Activated B cell treated with CpG ODN at 0.5 μM for 24 hours (primary cell): Measurements from ENCODE around the gene ZBTB16. TPM values are rescaled to one million over a fixed set of nuclear protein-coding genes. Genes with fewer than 3 reads are reported as not detected.

Experiments used
- ATAC-seq: fragments of 200-7000 bp; cut with Tn5 transposase; one replicate; pipeline ENCODE4 v1.10.0; 2021; ENCODE audit warnings: low read depth, mild to moderate bottlenecking, moderate library complexity
- CTCF ChIA-PET: fragments of 350-600 bp; sonication (Branson Sonifier 250); formaldehyde crosslinking; loops from one replicate; lab custom pipeline; 2021; ENCODE audit warnings: antibody characterized with exemption; lab: Charles Lee
- POLR2A ChIA-PET: fragments of 350-600 bp; sonication (Branson Sonifier 250); formaldehyde crosslinking; loops from one replicate; lab custom pipeline; 2021; ENCODE audit warnings: antibody characterized with exemption; lab: Charles Lee
- DNase-seq: peaks from one replicate; pipeline ENCODE4 v3.0.0; 2022
- H3K27ac Mint-ChIP-seq: one replicate; pipeline ENCODE4 v1.8.0; 2020; ENCODE audit warnings: mixed read lengths
- H3K27me3 Mint-ChIP-seq: one replicate; pipeline ENCODE4 v1.8.0; 2021; ENCODE audit warnings: mixed read lengths
- H3K36me3 Mint-ChIP-seq: one replicate; pipeline ENCODE4 v1.8.0; 2021; ENCODE audit warnings: low read depth, mixed read lengths
- H3K4me1 Mint-ChIP-seq: one replicate; pipeline ENCODE4 v1.8.0; 2021; ENCODE audit warnings: mixed read lengths
- H3K4me3 Mint-ChIP-seq: one replicate; pipeline ENCODE4 v1.8.0; 2020; ENCODE audit warnings: mild to moderate bottlenecking, mixed read lengths
- H3K9me3 Mint-ChIP-seq: one replicate; pipeline ENCODE4 v1.8.0; 2020; ENCODE audit warnings: mixed read lengths
- intact Hi-C: fragments of 100-400 bp; cut with micrococcal nuclease; formaldehyde crosslinking; loops from one replicate; pipeline ENCODE4 v1.15.1; 2024
- total RNA-seq: library from RNA; stranded (reverse); gene quantifications from 2 replicates; pipeline ENCODE4 v1.2.3, GENCODE V29; 2022
- TF ChIP-seq, protein P1 (sequence below): fragments of 200-600 bp; IDR thresholded peaks from one replicate; pipeline ENCODE4 v1.8.0; 2022; ENCODE audit warnings: antibody characterized with exemption, mild to moderate bottlenecking

The ZBTB16 gene
- total RNA-seq, 1 donor from 2014 or later, result 2.5 TPM

DNA sequence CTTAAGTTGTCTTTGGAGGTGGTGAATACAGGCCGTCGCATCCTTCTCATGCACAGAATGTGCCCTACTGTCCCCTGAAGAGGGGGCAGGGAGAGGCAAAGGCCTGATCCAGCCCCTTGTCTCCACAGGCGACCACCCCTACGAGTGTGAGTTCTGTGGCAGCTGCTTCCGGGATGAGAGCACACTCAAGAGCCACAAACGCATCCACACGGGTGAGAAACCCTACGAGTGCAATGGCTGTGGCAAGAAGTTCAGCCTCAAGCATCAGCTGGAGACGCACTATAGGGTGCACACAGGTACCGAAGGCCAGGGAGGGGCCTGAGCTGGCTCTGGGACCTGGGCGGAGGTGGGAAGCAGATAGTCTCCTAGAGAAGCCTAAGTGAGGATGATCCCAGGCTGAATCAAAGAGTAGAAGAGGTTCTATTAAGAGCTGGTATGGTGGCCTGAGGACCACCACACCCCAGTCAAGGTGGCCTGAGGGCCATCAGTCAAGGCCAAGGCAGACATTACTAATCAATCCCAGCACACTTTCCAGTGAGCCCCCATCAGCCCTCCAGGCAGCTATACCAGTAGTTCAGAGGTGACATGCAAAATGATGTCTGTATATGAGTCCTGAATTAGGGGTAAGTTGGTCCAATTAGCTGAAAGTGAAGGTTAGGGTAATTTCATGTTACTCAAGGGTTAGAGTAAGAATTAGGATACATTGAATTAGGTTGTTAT lies 187.7 kb downstream of the ZBTB16 start:
- ChIA-PET POLR2A (no interaction called here), CTCF (no interaction called here)
- Mint-ChIP-seq H3K27me3 (peaks cover 2% of the 10 kb centered on the region), H3K4me3 (no peak overlapping the region), H3K9me3 (no peaks in the 10 kb centered on the region), H3K27ac (no peak overlapping the region), H3K36me3 (peaks cover 4% of the 10 kb centered on the region), H3K4me1 (peaks cover 7% of the 10 kb centered on the region)
- TF ChIP-seq, protein P1, sequence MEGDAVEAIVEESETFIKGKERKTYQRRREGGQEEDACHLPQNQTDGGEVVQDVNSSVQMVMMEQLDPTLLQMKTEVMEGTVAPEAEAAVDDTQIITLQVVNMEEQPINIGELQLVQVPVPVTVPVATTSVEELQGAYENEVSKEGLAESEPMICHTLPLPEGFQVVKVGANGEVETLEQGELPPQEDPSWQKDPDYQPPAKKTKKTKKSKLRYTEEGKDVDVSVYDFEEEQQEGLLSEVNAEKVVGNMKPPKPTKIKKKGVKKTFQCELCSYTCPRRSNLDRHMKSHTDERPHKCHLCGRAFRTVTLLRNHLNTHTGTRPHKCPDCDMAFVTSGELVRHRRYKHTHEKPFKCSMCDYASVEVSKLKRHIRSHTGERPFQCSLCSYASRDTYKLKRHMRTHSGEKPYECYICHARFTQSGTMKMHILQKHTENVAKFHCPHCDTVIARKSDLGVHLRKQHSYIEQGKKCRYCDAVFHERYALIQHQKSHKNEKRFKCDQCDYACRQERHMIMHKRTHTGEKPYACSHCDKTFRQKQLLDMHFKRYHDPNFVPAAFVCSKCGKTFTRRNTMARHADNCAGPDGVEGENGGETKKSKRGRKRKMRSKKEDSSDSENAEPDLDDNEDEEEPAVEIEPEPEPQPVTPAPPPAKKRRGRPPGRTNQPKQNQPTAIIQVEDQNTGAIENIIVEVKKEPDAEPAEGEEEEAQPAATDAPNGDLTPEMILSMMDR, result no peak
- ATAC-seq, result no peak
- no peak for DNase-seq
- intact Hi-C loops, result no loop called here

DNA sequence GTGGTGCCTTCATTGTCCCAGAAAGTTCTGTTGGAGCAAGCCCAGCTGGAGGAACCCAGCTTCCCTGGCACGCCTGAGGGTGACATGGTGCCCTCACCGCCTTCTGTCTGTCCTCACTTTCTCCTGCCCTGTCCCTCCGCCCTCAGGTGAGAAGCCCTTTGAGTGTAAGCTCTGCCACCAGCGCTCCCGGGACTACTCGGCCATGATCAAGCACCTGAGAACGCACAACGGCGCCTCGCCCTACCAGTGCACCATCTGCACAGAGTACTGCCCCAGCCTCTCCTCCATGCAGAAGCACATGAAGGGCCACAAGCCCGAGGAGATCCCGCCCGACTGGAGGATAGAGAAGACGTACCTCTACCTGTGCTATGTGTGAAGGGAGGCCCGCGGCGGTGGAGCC lies 190.7 kb downstream of the ZBTB16 start:
- no peak for DNase-seq
- H3K4me3 Mint-ChIP-seq, result no peak overlapping the region
- TF ChIP-seq, protein P1, result no peak
- intact Hi-C loops, result no loop called here
- H3K27me3 Mint-ChIP-seq, result peaks cover 2% of the 10 kb centered on the region
- ChIA-PET POLR2A (no interaction called here), CTCF (no interaction called here)
- peaks cover 7% of the 10 kb centered on the region for H3K4me1 Mint-ChIP-seq
- H3K27ac Mint-ChIP-seq, result no peak overlapping the region
- no peaks in the 10 kb centered on the region for H3K9me3 Mint-ChIP-seq
- no peak for ATAC-seq
- peaks cover 4% of the 10 kb centered on the region for H3K36me3 Mint-ChIP-seq

DNA sequence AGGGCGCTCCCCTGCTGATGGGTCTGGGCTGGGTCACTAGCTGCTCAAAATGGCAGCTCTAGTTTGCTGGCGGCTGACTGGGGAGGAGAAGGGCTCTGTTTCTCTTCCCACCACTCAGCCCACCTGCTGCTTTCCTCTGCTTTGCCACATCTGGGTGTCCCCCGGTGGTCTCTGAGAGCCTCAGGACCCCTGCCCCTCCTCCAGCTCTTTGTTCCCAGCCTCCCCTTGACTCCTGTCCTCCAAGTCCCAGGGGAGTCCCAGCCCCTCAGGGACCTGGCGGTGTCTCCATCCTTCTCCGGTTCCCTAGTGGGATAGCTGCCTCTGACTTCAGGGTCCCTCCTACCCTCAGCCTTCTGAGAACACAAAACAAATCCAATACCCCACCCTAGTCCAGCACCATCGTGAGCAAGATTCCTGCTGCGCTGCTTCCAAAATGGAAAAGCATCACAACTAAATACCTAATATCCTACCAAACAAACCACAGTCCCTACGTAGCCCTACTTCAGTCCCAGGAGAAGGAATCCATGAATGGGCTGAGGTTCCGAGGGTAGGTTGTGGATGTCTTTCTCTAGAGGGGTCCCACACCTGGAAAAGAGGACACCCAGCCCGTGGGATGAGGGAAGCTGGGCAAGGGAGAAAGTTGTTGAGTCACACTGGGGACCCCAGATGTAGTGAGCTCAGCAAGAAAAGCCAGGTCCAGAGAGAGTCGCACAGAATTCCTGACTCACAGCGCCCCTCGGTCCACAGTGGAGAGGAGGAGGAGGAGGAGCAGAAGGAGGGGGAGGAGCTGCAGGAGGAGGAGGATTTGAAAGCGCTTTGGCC lies 191.7 kb downstream of the ZBTB16 start:
- TF ChIP-seq, protein P1, result no peak
- POLR2A ChIA-PET, result no interaction called here
- DNase-seq, result no peak
- H3K36me3 Mint-ChIP-seq, result peaks cover 4% of the 10 kb centered on the region
- H3K4me3 Mint-ChIP-seq, result no peak overlapping the region
- H3K27me3 Mint-ChIP-seq, result peaks cover 2% of the 10 kb centered on the region
- intact Hi-C loops, result no loop called here
- ATAC-seq, result no peak
- CTCF ChIA-PET, result interaction anchor here (0.9 to 1.6 kb wide), 3 partner anchors 10 to 257 kb away, joined by 3 to 10 read pairs (median 4); no protein-coding TSS in a partner anchor
- peaks cover 7% of the 10 kb centered on the region for H3K4me1 Mint-ChIP-seq
- H3K27ac Mint-ChIP-seq, result no peak overlapping the region
- no peaks in the 10 kb centered on the region for H3K9me3 Mint-ChIP-seq

DNA sequence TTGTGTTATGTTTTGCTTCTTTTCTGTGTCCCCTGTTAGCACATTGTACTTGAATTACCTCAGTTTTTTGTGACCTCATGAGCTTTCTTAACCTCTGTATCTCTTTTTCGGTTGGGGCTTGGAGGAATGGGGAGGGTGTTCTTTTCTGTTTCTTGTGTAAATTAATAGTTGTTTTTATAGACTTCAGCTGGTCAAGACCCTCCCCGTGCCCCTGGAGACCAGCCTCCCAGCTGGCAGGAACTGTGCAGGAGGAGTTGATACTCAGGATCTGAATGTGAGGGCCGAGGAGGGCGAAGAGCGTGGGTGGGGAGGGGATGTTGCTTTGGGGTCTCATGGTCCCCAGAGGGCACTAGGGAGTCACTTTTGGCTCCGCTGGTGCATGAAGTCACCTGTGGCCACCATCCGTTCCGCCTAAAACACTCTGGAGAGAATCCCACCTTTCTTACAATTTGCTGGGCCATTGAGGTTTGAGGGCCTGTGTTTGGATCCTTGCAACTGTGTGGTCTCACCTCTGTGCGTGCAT lies 192.4 kb downstream of the ZBTB16 start:
- intact Hi-C loops, result no loop called here
- no peak overlapping the region for H3K27ac Mint-ChIP-seq

More for the DNA sequence above, 192.4 kb downstream of the ZBTB16 start:
- no peak overlapping the region for H3K4me3 Mint-ChIP-seq
- no peak for ATAC-seq
- H3K9me3 Mint-ChIP-seq, result no peaks in the 10 kb centered on the region
- TF ChIP-seq, protein P1, result no peak
- ChIA-PET POLR2A (no interaction called here), CTCF (interaction anchor here (0.9 to 1.6 kb wide), 3 partner anchors 9 to 258 kb away, joined by 3 to 10 read pairs (median 4); no protein-coding TSS in a partner anchor)
- peaks cover 4% of the 10 kb centered on the region for H3K36me3 Mint-ChIP-seq
- H3K27me3 Mint-ChIP-seq, result peaks cover 2% of the 10 kb centered on the region
- no peak for DNase-seq
- peaks cover 7% of the 10 kb centered on the region for H3K4me1 Mint-ChIP-seq
